Esophagus squamous epithelium (tissue), 5 donors: ENCODE results near the gene NME1. TPM values are rescaled to one million over a fixed set of nuclear protein-coding genes. Genes with fewer than 3 reads are reported as not detected.

ENCODE experiments used
- DNase-seq: peaks from one replicate; lab custom pipeline; 2025; lab: John Stamatoyannopoulos, UW
- H3K27ac ChIP-seq, 4 donors: fragments of 200-600 bp; sonication (generic); one replicate each; pipeline ENCODE4 v1.5.1; 2016 to 2019; ENCODE audit warnings: mild to moderate bottlenecking in 1 of 4
- H3K27me3 ChIP-seq, 4 donors: fragments of 200-600 bp; sonication (generic); 1 replicate in 3 of 4; 2 replicates in 1 of 4; pipeline versions ENCODE4 v1.5.1 to v1.6.0; 2017 to 2021; ENCODE audit warnings: antibody characterized with exemption in 1 of 4
- H3K36me3 ChIP-seq, 3 donors: fragments of 200-600 bp; sonication (generic); one replicate each; pipeline ENCODE4 v1.5.1; 2016 to 2019
- H3K4me1 ChIP-seq, 3 donors: fragments of 200-600 bp; sonication (generic); one replicate each; pipeline ENCODE4 v1.5.1; 2017 to 2019
- H3K4me3 ChIP-seq, 4 donors: fragments of 200-600 bp; sonication (generic); 1 replicate in 3 of 4; 2 replicates in 1 of 4; pipeline ENCODE4 v1.5.1; 2016 to 2019; ENCODE audit warnings: mild to moderate bottlenecking in 2 of 4, moderate library complexity in 1 of 4
- H3K9me3 ChIP-seq, 3 donors: fragments of 200-600 bp; sonication (generic); one replicate each; pipeline ENCODE4 v1.5.1; 2016 to 2019
- CTCF ChIP-seq, 6 experiments: fragments of 450-650 bp in 4 of 6; fragments of 200-600 bp in 2 of 6; sonication (generic) in 2 of 6; IDR thresholded peaks; one replicate each; pipeline ENCODE4 v1.5.1; 2016 to 2019; ENCODE audit warnings: antibody characterized with exemption in 6 of 6, mild to moderate bottlenecking in 4 of 6, moderate library complexity in 4 of 6
- POLR2A ChIP-seq, 4 donors: fragments of 450-650 bp; IDR thresholded peaks; one replicate each; pipeline ENCODE4 v1.6.1; 2017; ENCODE audit warnings: antibody characterized with exemption in 4 of 4, mild to moderate bottlenecking in 4 of 4, moderate library complexity in 3 of 4
- WGBS, 2 donors: methylation state at CpG; one replicate each; pipeline ENCODE4 v1.1.5; 2018; 5-methylcytosine and 5-hydroxymethylcytosine counted together
- intact Hi-C: fragments of 100-400 bp; cut with DNase I; formaldehyde crosslinking; loops from one replicate; pipeline ENCODE4 v1.15.0; 2022
- total RNA-seq, 4 donors: library from RNA; depleted of rRNA; stranded (reverse); fragments of >200 nt; gene quantifications; one replicate each; pipeline ENCODE4 v1.1.0, GENCODE V29; 2016
- donor health status: DM: yes; HTN: yes; CAD: no.

Gene NME1
- total RNA-seq, 4 donors from 2014 or later, result 56.9 to 138 (median 101) TPM

- H3K27me3 ChIP-seq, result no peaks in the 10 kb centered on the region
- no peaks in the 10 kb centered on the region for H3K9me3 ChIP-seq
- intact Hi-C loops, result no loop called here
- no peak for DNase-seq
- no peak overlapping the region for H3K4me3 ChIP-seq
- WGBS, 2 donors, result 69 to 72% methylated on average over 2 of the region's 2 CpGs
- no peaks in the 10 kb centered on the region for H3K36me3 ChIP-seq
- TF ChIP-seq CTCF (IDR thresholded peaks at IDR 0.05) (no peak), POLR2A (IDR thresholded peaks at IDR 0.05) (no peak)
- H3K4me1 ChIP-seq, result peaks cover 0 to 7% (median under 1%) of the 10 kb centered on the region in 3 donors
- H3K27ac ChIP-seq, result peak overlapping the region in 1 of 4 donors; percentile 10
These were observed 20.0 kb upstream of the NME1 start for GRCh38 chr17:51133365-51133764.

DNA sequence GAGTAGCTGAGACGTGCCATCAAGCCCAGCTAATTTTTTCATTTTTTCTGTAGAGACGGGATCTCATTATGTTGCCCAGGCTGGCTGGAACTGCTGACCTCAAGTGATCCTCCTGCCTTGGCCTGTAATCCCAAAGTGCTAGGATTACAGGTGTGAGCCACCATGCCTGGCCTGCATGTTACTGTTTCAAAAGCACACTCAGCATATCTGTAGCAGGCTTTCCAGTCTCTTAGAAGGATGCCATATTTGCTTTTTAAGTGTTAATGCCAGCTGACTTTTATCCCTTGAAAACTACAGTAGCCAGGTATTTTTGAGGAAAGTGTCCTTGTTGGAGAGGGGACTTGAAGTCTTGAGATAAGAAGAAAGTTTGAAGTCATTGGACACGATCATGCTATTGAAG is 17.4 kb upstream of the NME1 start:
- Histone ChIP-seq H3K4me1 (peaks cover 0 to 6% (median 0%) of the 10 kb centered on the region in 3 donors), H3K27ac (no peak overlapping the region), H3K9me3 (no peaks in the 10 kb centered on the region), H3K4me3 (no peak overlapping the region), H3K27me3 (no peaks in the 10 kb centered on the region), H3K36me3 (no peaks in the 10 kb centered on the region)
- intact Hi-C loops, result no loop called here
- WGBS, 2 donors, result 87 to 93% methylated on average over 3 of the region's 3 CpGs
- TF ChIP-seq CTCF (IDR thresholded peaks at IDR 0.05) (no peak), POLR2A (IDR thresholded peaks at IDR 0.05) (no peak)
- DNase-seq, result no peak

- Histone ChIP-seq H3K4me1 (peaks cover 0 to under 1% (median 0%) of the 10 kb centered on the region in 3 donors), H3K36me3 (no peaks in the 10 kb centered on the region), H3K9me3 (no peaks in the 10 kb centered on the region), H3K27me3 (no peaks in the 10 kb centered on the region), H3K27ac (no peak overlapping the region), H3K4me3 (no peak overlapping the region)
- 90 to 95% methylated on average over 2 of the region's 2 CpGs for WGBS, 2 donors
- DNase-seq, result no peak
- intact Hi-C loops, result no loop called here
- TF ChIP-seq CTCF (IDR thresholded peaks at IDR 0.05) (no peak), POLR2A (IDR thresholded peaks at IDR 0.05) (no peak)
These were observed 10.8 kb upstream of the NME1 start for GRCh38 chr17:51142597-51142996.

DNA sequence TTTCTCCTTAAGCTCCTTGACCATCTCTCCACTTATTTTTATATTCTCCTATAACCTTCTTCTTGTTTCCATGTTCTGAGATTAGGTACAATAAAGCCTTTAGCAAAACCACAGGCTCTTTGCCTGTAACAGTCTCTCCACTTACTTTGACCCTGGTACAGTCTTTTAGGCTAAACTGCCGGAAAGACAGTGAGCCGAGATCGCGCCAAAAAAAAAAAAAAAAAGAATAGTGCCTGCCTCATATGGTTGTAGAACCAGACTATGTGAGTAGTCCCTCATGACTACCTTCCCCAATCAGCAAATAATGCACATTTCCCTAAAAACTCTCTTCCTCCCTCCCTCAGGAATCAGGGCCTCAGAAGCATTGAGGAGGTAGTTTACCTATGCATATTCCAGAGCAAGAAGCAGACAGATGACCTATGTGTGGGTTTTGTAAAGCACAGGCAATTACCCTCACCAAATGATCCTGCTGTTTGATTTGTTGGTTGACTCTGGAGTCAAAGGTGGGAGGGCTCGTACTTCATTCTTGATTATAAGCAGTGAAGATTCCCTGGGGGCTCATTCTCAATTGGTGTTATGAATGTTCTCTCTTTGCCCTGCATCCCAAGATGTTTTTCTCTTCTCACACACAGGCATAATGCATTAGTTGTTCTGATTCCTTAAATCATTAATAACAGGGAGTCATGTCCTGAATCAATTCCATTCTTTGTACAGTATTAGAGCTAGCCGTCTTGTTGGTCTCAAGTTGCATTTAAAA is 8.9 kb upstream of the NME1 start:
- Histone ChIP-seq H3K9me3 (no peaks in the 10 kb centered on the region), H3K27ac (no peak overlapping the region), H3K4me3 (no peak overlapping the region), H3K4me1 (peaks cover 0 to 5% (median 0%) of the 10 kb centered on the region in 3 donors), H3K27me3 (no peaks in the 10 kb centered on the region), H3K36me3 (no peaks in the 10 kb centered on the region)
- no peak for DNase-seq
- WGBS, 2 donors, result 66 to 76% methylated on average over 3 to 6 of the region's 6 CpGs
- no peak for TF ChIP-seq POLR2A (IDR thresholded peaks at IDR 0.05)
- TF ChIP-seq CTCF (IDR thresholded peaks at IDR 0.05), result no peak
- intact Hi-C loops, result no loop called here

DNA sequence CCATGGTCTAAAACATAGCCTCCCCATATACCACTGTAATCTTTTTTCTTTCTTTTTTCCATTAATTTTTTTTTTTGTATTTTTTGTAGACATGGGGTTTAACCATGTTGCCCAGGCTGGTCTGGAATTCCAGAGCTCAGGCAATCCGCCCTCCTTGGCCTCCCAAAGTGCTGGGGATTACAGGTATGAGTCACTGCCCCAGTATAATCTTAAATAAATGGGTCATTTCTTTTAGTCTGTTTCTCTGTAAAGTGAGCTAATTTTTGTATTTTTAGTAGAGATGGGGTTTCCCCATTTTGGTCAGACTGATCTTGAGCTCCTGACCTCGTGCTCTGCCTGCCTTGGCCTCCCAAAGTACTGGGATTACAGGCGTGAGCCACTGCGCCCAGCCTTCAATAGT is 5.7 kb upstream of the NME1 start:
- H3K36me3 ChIP-seq, result no peaks in the 10 kb centered on the region
- TF ChIP-seq POLR2A (IDR thresholded peaks at IDR 0.05), result no peak
- TF ChIP-seq CTCF (IDR thresholded peaks at IDR 0.05), result no peak
- no peak overlapping the region for H3K4me3 ChIP-seq
- intact Hi-C loops, result no loop called here
- no peak for DNase-seq
- no peaks in the 10 kb centered on the region for H3K9me3 ChIP-seq
- 50 to 52% methylated on average over 4 of the region's 4 CpGs for WGBS, 2 donors
- H3K4me1 ChIP-seq, result peaks cover 0 to 21% (median 4%) of the 10 kb centered on the region in 3 donors
- H3K27me3 ChIP-seq, result no peaks in the 10 kb centered on the region
- no peak overlapping the region for H3K27ac ChIP-seq
